ENCODE data around the gene PIK3R1.

Gene PIK3R1

GRCh38 chr5:68270399-68270975 lies 54.9 kb downstream of the PIK3R1 start:
- DNase-seq (ENCODE audit: low read depth, low spot score) = no peak

GRCh38 chr5:68271124-68271523 lies 55.6 kb downstream of the PIK3R1 start:
- DNase-seq (ENCODE audit: low read depth, low spot score) = no peak

DNA sequence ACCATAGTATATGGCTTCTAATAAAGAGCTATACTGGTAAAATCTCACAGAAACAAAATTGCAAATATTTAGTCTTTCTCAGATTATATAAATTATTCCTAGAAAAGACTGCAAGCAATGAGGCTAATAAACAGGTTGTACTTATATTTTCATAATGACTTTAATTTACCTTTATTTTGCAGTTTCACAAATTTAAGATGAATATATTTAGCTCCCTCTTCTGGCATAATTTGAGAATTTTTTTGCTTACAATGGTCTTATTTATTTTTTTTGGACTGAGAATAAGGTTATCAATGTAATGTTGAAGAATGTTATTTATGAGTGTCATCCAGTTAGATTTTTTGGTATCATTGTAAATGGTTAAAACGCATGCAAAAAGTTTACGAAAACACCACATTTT lies 56.7 kb downstream of the PIK3R1 start:
- no peak for DNase-seq (ENCODE audit: low read depth, low spot score)

DNA sequence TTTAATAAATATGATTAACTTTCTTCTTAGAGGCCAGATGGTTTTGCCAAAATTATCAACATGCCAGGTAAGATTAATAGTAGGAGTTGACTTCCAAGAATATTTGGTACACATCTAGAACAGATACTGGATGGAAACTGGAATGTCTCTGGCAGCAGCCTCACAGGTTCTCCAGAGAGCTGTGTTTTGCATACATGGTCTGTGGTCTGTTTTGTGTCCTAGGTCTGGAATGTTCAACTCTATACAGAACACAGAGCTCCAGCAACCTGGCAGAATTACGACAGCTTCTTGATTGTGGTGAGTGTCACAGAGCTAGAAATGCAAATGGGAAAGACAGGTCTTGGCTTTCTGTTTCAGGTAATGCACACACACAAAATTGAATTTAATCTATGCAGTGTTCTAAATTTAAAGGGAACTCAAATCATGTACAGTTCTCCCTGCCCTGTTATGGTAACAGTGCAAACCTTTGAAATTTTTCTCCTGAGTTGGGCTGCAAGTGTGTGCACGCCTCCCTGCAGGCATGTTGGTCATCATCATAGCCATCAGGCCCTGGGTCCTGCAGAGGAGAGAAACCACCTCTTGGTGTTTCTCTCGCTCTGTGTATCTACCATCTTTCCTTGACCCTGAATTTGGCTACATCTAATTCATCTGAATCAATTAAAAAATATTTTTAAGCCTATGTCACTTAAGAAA lies 58.3 kb downstream of the PIK3R1 start:
- DNase-seq (ENCODE audit: low read depth, low spot score) = no peak

- DNase-seq (ENCODE audit: low read depth, low spot score) = no peak
Measured at GRCh38 chr5:68274847-68275651, 59.5 kb downstream of the PIK3R1 start.

DNA sequence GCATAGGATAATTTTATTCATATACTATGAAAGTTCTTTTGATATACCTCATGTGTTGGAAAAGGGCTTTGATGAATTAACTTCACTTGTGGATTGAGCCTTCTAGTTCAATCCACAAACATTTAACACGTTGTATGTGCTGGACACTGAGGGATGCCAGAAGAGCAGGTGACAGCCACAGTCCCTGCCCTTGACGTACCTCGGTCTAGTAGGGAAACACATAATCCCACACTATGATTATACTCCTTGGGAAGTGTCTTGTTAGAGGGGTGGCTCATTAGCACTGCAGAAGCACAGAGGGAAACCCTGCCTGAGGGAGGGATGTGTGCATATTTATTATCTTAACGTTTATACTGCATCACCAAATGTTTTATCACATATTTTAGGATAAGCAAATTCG lies 61.2 kb downstream of the PIK3R1 start:
- no peak for DNase-seq (ENCODE audit: low read depth, low spot score)

- no peak for DNase-seq (ENCODE audit: low read depth, low spot score)
Measured at GRCh38 chr5:68277431-68277830, 61.9 kb downstream of the PIK3R1 start.

GRCh38 chr5:68279984-68280383 lies 64.4 kb downstream of the PIK3R1 start:
- no peak for DNase-seq (ENCODE audit: low read depth, low spot score)

DNA sequence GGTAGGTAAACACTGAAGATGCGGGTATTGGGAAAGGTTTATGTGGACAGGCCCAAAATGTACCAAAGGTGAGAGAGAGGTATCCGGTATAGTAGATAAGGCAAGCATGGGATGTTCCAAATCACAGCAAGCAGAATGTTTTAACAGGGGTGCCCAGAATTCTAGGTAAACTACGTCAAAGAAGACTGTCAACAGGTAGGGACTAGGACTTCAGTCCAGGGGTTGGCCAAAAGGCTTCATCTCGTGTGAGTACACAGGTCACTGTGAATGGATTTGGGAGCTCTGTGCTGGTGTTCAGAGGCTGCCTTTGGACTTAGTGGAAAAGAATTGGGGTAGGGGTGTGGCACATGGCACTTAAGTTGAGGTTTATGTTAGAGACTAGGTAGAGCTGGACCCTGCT lies 66.4 kb downstream of the PIK3R1 start:
- DNase-seq (ENCODE audit: low read depth, low spot score) = no peak

GRCh38 chr5:68283766-68284165 lies 68.2 kb downstream of the PIK3R1 start:
- no peak for DNase-seq (ENCODE audit: low read depth, low spot score)

DNA sequence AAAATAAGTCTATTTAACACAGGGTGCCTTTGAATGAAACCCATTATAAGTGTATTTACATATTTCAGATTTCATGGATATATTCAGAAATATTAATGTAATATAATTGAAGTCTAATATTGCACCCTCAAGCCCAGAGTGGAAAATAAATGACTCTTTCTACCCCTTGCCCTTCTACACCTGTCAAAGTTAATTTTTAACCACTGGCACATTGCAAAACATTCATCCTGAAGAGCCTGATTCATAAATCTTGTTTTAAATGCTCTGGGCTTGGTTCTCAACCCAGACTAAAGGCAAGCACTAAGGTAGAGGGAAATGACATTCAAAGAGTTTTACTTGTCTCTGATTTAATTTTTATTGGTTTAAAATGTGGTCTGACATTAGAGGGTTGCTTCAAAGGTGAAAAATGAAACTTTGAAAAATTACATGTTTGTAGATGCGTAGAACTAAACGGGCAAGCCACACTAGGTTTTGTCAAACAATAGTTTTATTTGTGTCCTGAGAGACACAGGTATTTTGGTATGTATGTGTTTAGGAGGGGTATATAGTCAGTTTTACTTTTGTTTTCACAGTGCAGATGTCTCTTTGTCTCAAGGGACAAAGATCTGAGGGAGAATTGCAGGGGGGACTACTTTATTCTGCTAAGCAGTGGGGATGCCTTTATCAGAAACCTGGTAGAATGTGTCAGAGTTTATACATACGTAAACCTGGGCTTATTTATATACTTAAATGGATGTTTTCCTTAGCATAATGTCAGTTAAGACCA lies 69.7 kb downstream of the PIK3R1 start:
- no peak for DNase-seq (ENCODE audit: low read depth, low spot score)

- no peak for DNase-seq (ENCODE audit: low read depth, low spot score)
Measured at GRCh38 chr5:68285851-68286611, 70.5 kb downstream of the PIK3R1 start.

DNA sequence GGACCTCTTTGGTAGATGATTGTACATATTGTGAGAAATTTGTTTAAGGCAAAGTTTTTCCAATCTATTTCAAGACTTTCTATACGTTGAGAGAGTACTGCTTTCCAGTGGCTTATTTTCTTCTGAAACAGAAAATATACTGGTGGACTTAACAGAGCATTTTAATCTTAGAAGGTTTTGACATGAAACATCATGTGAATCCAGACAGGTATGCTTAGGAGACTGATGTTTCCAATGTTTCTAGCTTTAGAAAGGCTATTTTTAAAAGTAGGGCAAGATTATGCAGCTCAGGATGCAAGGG lies 71.0 kb downstream of the PIK3R1 start:
- DNase-seq (ENCODE audit: low read depth, low spot score) = no peak

- DNase-seq (ENCODE audit: low read depth, low spot score) = no peak
Measured at GRCh38 chr5:68287631-68287975, 72.0 kb downstream of the PIK3R1 start.

- no peak for DNase-seq (ENCODE audit: low read depth, low spot score)
Measured at GRCh38 chr5:68287976-68288706, 72.6 kb downstream of the PIK3R1 start.

DNA sequence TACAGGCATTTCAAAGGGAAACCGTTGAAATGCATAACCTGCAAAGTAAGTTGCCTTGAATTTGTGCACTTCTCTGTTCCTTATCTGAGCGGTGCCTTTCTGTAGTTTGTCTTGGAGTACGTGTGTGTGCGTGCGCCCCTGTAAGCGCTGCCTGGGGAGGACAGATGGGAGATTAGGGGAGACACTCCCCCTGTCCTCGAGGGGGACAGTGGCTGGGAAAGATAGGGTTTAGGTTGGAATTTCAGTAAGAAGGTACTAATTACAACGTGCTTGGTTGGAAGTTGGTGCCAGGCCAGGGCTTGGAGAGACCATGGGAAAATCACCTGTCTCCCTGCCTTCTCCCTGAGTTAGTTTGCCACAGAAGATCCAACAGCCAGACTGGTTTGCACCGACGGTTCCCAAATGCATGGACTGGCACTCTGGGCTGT lies 73.2 kb downstream of the PIK3R1 start:
- no peak for DNase-seq (ENCODE audit: low read depth, low spot score)

DNA sequence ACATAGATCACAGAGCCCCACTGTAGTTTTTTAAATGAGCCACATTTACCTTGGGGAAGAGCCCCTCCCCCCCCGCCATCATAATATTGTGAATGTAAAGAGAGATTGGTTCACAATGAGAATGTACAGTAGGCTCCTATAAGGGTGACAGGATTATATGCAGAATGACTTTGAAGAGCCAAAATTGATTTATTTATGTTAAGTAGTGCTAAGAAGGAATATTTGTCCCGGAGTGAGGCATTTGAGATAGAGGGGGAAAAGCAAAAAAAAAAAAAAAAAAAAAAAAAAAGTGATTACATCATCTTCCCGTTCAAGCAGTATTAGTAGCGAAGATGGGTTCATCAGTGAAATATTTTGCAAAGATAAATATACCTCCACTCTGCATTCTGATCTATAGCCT lies 73.9 kb downstream of the PIK3R1 start:
- DNase-seq (ENCODE audit: low read depth, low spot score) = no peak

DNA sequence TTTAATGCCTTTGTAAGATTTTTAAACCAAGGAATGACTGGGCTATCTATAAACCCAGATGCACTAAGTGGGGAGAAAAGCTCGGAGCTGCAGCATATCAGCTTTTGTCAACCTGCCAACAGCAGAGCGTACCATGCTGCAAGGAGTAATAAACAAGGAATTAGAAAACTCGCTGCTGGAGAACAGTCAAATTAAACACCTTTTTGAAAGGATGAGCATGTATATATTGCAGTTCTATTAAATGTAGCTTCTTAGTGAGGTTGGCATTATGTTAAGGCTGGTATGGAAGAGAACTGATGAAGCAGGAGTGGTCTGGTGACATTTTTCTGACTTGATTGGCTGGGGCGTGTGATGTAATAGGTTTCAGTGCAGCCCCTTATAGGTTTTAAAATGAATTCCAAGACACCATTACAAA lies 74.7 kb downstream of the PIK3R1 start:
- no peak for DNase-seq (ENCODE audit: low read depth, low spot score)

DNA sequence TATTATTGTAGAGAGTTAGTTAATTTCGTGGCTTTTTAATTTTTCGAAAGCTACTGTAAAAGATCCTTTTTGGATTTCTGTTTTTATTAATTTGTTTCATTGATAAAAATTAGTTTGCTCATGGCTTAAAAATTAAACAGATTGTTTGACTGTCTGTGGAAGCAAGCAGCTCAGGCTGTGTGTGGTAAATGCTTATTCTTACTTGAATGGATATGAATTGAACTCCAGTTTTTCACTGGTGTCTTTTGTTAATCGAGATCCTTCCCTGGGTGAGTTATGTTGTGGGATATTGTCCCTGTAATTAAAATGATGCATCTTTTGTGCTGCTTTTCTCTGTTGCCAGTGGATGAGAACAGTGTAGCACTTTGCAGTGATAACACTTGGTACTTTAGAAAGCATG lies 75.3 kb downstream of the PIK3R1 start:
- DNase-seq (ENCODE audit: low read depth, low spot score) = no peak

DNA sequence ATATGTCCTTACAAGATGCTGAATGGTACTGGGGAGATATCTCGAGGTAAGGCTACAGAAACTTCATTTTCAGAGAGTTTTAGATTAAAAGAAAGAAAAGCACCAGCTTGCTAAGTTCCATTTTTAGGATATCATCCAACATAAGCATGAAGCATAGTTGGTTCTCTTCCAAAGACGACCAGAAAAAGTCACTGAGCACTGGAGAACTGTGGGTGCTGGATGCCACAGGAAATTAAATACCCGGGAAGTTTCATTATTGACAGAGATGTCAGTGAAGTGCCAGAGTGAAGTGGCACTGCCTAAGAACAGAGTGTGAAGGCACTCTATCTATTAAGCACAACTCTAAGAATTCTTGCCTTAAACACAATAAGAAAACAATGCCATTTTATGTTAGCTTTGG lies 76.8 kb downstream of the PIK3R1 start:
- DNase-seq (ENCODE audit: low read depth, low spot score) = no peak

- DNase-seq (ENCODE audit: low read depth, low spot score) = no peak
Measured at GRCh38 chr5:68295772-68296171, 80.2 kb downstream of the PIK3R1 start.

All from smooth muscle cell of the brain vasculature (primary cell).